ENCODE results near the gene RALGPS2.

Gene RALGPS2

DNA sequence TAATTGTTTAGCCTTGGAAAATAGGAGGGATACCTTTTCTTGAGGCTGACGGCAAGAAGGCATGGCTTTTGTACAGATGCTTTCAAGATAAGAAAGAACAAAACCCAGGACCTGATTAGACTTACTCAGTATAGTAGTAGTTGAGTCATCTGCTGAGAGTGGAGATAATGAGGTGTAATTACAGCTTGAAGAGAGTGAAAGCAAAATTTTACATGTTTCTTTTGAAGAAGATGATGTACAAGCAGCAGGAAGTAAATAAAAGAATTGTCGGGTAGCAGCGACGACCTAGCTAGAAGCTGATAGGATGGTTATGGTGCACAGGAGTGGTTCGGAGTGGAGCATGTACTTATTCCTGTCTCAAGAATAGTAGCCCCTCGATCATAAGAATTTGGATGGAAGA is 139.3 kb downstream of the RALGPS2 start:
- no peak for DNase-seq (ENCODE audit: low read depth, low spot score)

DNA sequence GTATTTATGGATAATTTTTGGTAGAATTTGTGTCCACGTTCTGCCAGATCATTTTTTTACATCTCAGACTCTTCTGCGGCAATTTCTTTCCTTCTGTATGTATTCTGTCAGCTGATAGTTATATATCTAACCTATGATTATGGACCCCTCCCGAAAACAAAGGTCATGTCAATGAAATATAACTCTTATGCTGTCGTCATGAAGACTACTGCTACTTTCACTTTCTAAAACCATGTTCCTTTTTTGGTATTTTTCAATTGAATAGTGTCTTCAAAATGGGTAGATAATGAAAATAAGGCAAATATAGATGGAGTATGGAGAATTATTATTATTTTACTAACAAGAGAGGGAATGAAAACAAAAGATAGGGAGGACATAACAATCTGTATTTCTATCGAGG is 142.6 kb downstream of the RALGPS2 start:
- no peak for DNase-seq (ENCODE audit: low read depth, low spot score)

GRCh38 chr1:178868706-178869105 is 143.7 kb downstream of the RALGPS2 start:
- no peak for DNase-seq (ENCODE audit: low read depth, low spot score)

GRCh38 chr1:178869119-178869697 is 144.2 kb downstream of the RALGPS2 start:
- no peak for DNase-seq (ENCODE audit: low read depth, low spot score)

GRCh38 chr1:178870221-178870620 is 145.2 kb downstream of the RALGPS2 start:
- no peak for DNase-seq (ENCODE audit: low read depth, low spot score)

GRCh38 chr1:178870944-178871343 is 145.9 kb downstream of the RALGPS2 start, which contains the start of gene ANGPTL1:
ANGPTL1 (minus strand) TSS chr1:178871077; CDS start chr1:178865776, 5,301 bp downstream.
- DNase-seq (ENCODE audit: low read depth, low spot score) = no peak

DNA sequence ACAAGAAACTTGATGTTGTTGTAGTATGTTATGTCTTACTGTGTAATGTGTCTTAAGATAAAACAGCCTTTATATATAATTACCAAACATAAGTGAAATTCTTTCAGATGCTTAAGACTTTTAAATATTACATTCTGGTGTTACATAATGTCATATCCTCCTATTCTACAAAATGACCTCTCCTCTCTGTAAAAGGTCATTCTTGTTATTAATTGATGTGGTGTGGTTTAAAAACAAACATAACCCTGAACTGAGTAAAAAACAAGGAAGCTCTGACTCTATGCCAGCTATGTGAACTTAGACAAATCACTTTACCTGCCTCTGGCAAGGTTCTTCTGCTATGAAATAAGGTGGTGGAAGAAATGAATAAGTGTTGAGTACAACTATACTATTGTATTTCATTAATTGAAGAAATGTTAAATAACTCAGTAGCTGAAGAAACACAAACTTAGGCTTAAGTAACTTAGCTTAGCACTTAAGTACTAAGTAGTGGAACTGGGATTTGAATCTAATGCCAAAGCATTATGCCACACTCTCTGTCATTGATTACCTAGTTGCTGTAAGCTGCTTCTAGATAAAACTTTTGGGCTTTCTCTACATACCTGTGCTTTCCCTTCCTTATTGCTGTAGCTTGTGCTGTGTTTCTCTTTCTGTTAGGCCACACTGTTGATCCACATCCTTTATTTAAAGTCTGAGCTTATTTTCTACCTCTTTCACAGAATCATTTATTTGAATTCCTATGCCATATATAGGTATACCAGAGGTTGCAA is 146.7 kb downstream of the RALGPS2 start:
- DNase-seq (ENCODE audit: low read depth, low spot score) = no peak

GRCh38 chr1:178874966-178875365 is 149.9 kb downstream of the RALGPS2 start:
- DNase-seq (ENCODE audit: low read depth, low spot score) = no peak

- DNase-seq (ENCODE audit: low read depth, low spot score) = no peak
Measured at GRCh38 chr1:178875936-178876335, 150.9 kb downstream of the RALGPS2 start.

DNA sequence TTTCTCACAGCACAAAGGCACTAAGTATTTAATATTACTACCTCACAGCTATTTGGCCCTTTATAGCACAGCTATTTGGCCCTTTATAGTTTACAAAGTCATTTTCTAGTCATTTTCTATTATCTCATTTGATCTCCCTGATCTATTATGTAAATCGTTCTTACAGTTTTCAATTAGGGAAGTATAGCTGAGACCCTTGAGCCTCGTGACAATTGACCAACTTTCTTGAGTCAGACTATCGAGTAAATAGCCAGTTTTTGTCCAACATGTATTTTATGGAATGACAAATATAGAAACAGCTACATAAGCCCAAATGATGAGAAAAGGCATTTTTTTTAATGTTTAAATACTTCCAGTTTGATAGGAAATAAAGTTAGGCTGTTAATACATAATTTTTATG is 152.9 kb downstream of the RALGPS2 start:
- no peak for DNase-seq (ENCODE audit: low read depth, low spot score)

GRCh38 chr1:178881950-178882349 is 156.9 kb downstream of the RALGPS2 start:
- no peak for DNase-seq (ENCODE audit: low read depth, low spot score)

GRCh38 chr1:178885869-178886268 is 160.8 kb downstream of the RALGPS2 start:
- no peak for DNase-seq (ENCODE audit: low read depth, low spot score)

- DNase-seq (ENCODE audit: low read depth, low spot score) = no peak
Measured at GRCh38 chr1:178886551-178886950, 161.5 kb downstream of the RALGPS2 start.

DNA sequence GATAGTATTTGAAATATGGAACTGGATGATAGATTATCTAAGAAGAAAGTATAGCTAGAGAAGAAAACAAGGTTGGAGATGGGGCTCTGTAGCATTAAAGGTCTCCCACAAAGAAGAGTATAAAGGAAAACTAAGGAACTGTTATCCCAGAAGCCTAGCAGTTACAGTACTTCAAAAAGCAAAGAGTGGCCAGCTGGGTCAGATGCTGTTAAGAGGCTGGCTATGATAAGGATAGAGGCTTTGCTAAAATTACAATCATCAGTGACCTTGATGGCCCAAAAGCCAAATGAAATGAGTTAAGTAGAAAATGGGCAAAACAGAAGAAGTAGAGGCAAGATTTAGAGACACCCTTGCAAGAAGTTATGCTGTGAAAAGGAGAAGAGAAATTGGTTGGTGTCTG is 170.9 kb downstream of the RALGPS2 start:
- no peak for DNase-seq (ENCODE audit: low read depth, low spot score)

DNA sequence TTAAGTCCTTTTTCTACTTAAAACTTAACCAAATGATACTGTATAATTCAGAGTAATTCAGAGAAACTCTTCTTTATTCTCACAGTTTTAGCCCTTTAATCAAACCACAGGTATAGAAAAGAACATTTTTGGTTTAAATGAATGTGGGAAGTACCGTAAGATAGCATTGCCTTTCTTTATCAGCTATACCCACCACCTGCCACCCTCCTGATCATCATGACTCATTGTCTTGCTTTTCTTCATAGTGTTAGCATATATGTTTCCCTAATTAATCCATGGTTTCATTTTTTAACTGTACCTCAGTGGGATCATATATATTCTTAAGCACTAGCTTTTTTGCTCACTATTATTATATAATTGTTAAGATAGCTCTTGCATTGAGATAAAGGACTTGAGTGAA is 173.4 kb downstream of the RALGPS2 start:
- DNase-seq (ENCODE audit: low read depth, low spot score) = no peak

DNA sequence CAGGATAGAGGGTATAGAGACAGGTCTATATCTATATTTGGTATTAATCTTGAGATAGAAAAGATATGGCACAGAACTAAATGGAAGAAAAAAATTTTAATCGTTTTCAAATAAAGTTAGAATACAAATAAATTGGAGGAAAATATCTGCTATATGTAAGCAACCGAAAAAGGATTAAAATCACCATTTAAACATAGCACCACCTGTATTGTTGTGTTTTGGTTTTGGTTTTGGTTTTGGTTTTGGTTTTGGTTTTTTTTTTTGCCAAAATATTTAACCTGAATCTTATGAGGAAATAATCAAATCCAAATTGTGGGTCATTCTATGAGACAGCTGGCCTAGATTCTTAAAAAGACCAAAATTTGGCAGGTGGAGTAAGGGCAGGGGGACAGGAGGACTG is 174.4 kb downstream of the RALGPS2 start:
- no peak for DNase-seq (ENCODE audit: low read depth, low spot score)

DNA sequence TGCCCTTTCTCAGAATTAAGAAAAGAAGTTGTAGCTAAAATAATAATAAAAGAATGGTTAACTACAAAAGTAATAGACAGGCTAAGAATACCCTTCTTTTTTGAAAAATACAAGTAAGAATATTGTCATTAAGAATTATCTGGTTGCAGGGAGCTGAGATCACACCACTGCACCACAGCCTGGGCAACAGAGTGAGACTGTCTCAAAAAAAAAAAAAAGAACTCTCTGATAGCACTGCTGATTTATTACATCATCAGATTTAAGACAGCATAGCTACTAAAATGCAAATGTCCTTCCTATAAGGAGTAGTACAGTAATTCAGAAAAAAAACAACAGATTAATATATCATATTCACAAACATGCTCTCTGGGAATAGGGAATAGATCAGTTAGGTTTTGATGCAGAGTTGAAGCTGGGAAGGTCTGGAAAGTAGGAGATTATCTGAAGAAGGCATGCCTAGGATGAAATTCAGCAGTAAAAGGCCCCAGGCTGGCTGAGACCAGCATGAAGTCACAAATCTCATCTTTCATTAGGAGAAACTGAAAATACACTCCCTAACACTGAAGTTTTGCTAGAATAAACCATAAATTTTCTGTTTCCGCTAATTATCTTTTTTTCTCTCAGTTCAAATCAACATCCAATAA is 176.6 kb downstream of the RALGPS2 start:
- no peak for DNase-seq (ENCODE audit: low read depth, low spot score)

GRCh38 chr1:178908358-178908757 is 183.3 kb downstream of the RALGPS2 start:
- no peak for DNase-seq (ENCODE audit: low read depth, low spot score)

DNA sequence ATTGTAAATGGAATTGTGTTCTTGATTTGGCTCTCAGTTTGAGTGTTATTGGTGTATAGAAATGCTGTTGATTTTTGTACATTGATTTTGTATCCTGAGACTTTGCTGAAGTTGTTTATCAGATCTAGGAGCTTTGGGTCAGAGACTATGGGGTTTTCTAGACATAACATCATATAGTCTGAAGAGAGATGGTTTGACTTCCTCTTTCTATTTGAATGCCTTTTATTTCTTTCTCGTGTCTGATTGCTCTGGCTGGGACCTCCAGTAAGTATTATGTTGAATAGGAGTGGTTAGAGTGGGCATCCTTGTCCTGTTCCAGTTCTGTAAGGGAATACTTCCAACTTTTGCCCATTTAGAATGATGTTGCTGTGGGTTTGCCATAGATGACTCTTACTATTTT is 185.0 kb downstream of the RALGPS2 start:
- DNase-seq (ENCODE audit: low read depth, low spot score) = no peak

- DNase-seq (ENCODE audit: low read depth, low spot score) = no peak
Measured at GRCh38 chr1:178912597-178912996, 187.6 kb downstream of the RALGPS2 start.

DNA sequence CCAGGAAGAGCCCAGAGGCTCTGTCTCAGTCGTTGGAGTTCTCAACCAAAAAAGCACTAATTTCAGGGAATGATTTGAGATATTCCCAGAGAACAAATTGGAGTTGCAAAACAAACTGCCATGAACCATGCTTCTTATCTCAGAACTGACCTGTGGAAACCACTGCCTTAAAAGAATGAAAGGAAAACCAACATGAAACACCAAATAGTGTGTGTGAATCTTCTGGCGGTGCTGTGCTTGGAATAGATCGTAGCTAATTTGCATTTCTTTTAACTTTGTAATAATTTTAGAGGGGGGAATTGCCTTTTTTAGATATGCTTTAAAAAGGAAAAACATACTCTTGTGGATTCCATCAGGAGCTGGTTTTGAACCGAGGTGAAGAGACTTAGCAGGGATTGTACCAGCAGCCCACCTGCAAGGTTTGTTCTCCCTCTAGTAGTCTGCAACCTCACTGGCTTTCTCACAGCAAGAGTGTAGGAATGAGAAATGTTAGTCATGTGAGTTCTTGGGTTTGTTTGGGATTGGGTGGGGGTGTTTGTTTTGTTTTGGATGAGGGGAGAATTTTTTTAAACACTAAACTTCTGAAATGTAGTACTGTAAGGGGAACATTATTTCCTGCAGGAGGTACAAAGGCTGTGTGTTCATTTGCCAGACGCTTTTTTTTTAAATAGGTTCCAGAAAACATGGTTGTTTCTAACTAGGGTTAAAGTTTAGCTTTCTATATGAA is 191.6 kb downstream of the RALGPS2 start:
- no peak for DNase-seq (ENCODE audit: low read depth, low spot score)

DNA sequence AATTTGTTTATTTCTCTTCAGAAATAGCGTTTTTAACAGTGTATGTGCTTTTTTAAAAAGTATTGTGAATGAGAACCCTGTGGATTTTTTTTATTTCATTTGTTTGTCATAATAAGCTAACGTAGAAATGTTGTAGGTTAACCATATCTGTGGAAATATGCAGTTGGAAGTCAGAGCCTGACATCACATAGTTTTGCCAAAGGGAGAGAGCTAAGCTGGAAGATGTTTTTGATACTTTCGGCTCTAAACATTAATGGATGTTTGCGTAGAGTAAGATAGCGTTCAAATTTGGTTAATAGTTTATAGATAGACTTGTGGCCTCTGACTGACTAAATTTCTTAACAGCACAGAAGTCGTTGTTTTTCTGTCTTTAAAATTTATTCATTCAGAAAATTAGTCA is 193.3 kb downstream of the RALGPS2 start:
- no peak for DNase-seq (ENCODE audit: low read depth, low spot score)

All from ELF-1 (cell line).